ENCODE data around the gene MUC4. TPM values are rescaled to one million over a fixed set of nuclear protein-coding genes. Genes with fewer than 3 reads are reported as not detected.

Gene MUC4
- polyA plus RNA-seq, 1 of the 3 experiments (the other 2 are of a cell fraction) = 0.07 TPM

DNA sequence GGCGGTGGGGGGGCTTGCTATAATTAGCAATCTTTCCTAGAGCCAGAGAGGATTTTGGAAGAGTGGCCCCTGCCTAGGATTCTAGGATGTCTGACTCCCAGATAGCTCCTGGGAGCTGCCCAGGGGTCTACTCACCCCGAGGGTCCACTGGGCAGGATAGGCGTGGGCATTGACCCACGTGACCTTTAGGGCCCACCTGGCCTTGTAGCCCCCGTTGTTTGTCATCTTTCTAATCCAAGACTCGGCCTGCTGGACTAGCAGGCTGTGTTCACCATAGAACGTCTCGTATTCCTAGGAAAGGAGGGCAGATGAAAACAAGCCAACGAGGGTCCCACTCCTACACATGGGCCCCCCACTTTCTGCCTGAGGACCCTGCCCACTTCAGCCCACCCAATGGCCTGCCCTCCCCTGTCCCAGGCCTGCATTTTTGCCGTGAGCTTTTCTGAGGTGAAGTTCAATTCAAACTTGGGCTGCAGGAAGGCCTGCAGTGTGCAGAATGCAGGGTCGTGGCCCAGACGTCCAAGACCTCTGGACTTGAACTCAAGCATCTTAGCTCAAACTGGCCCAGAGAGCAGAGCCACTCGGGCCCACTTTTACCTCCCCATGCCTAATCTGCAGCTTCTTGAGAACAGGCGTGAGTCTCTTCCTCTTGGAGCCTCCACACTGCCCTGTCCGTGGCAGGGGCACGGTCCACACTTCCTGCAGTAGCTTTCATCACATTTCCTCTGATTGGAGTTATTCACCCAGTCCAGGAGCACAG is 41.5 kb downstream of the MUC4 start (continued):
- TF ChIP-seq, protein P1, sequence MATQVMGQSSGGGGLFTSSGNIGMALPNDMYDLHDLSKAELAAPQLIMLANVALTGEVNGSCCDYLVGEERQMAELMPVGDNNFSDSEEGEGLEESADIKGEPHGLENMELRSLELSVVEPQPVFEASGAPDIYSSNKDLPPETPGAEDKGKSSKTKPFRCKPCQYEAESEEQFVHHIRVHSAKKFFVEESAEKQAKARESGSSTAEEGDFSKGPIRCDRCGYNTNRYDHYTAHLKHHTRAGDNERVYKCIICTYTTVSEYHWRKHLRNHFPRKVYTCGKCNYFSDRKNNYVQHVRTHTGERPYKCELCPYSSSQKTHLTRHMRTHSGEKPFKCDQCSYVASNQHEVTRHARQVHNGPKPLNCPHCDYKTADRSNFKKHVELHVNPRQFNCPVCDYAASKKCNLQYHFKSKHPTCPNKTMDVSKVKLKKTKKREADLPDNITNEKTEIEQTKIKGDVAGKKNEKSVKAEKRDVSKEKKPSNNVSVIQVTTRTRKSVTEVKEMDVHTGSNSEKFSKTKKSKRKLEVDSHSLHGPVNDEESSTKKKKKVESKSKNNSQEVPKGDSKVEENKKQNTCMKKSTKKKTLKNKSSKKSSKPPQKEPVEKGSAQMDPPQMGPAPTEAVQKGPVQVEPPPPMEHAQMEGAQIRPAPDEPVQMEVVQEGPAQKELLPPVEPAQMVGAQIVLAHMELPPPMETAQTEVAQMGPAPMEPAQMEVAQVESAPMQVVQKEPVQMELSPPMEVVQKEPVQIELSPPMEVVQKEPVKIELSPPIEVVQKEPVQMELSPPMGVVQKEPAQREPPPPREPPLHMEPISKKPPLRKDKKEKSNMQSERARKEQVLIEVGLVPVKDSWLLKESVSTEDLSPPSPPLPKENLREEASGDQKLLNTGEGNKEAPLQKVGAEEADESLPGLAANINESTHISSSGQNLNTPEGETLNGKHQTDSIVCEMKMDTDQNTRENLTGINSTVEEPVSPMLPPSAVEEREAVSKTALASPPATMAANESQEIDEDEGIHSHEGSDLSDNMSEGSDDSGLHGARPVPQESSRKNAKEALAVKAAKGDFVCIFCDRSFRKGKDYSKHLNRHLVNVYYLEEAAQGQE (IDR thresholded peaks at IDR 0.05; ENCODE audit: low read depth, low read length) = no peak

DNA sequence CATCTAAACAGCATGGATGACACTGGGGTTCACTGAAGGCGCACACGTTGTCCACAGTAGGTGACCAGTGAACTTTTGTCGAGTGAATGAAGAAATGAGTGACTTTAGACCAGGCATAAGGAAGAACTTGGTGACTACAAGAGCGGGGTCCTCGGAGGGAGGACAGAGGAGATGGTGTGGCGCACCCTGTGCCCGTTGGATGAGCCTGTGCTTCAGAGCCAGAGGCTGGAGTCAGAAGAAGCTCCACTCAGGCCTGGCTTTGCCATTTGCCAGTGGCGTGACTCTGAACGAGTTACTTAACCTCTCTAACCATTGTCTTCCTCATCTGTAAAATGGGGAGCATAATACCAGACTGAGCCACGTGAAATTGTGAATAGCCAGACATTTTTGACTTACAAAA is 42.2 kb downstream of the MUC4 start:
- Histone ChIP-seq H3K36me3 (replicated peaks in 1 of 2; ENCODE audit: control insufficient read depth in 1 of 2, insufficient read depth in 2 of 2, low read length in 1 of 2) (no peaks in the 10 kb centered on the region), H2AFZ (ENCODE audit: low read depth) (no peak overlapping the region), H3K4me3 (ENCODE audit: low read depth in 2 of 2, low read length in 1 of 2) (no peak overlapping the region), H3K27ac (ENCODE audit: low read depth in 2 of 2, low read length in 1 of 2) (no peak overlapping the region), H3F3A (replicated peaks; ENCODE audit: insufficient read depth) (no peaks in the 10 kb centered on the region), H3K4me2 (no peak overlapping the region), H3K9me2 (no peaks in the 10 kb centered on the region), H3K9ac (no peak overlapping the region), H3K9me3 (no peaks in the 10 kb centered on the region), H3K4me1 (ENCODE audit: control insufficient read depth in 1 of 2, insufficient read depth in 2 of 2, low read depth in 1 of 2, low read length in 1 of 2) (no peaks in the 10 kb centered on the region), H3K79me2 (ENCODE audit: insufficient read depth) (no peaks in the 10 kb centered on the region), H4K20me1 (ENCODE audit: insufficient read depth) (no peaks in the 10 kb centered on the region), H3K27me3 (ENCODE audit: insufficient read depth) (no peaks in the 10 kb centered on the region)
- CTCF ChIA-PET = interaction anchor here (1.3 kb wide), 1 partner anchor 81 kb away, joined by 4 read pairs; no protein-coding TSS in a partner anchor
- POLR2A ChIA-PET = no interaction called here
- WGBS (ENCODE audit: low lambda C conversion rate) = 68% methylated on average over 9 of the region's 10 CpGs
- no peak for DNase-seq
- TF ChIP-seq, protein P2, sequence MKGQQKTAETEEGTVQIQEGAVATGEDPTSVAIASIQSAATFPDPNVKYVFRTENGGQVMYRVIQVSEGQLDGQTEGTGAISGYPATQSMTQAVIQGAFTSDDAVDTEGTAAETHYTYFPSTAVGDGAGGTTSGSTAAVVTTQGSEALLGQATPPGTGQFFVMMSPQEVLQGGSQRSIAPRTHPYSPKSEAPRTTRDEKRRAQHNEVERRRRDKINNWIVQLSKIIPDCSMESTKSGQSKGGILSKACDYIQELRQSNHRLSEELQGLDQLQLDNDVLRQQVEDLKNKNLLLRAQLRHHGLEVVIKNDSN (IDR thresholded peaks at IDR 0.05; ENCODE audit: borderline replicate concordance, low read depth) = no peak
- TF ChIP-seq, protein P3, sequence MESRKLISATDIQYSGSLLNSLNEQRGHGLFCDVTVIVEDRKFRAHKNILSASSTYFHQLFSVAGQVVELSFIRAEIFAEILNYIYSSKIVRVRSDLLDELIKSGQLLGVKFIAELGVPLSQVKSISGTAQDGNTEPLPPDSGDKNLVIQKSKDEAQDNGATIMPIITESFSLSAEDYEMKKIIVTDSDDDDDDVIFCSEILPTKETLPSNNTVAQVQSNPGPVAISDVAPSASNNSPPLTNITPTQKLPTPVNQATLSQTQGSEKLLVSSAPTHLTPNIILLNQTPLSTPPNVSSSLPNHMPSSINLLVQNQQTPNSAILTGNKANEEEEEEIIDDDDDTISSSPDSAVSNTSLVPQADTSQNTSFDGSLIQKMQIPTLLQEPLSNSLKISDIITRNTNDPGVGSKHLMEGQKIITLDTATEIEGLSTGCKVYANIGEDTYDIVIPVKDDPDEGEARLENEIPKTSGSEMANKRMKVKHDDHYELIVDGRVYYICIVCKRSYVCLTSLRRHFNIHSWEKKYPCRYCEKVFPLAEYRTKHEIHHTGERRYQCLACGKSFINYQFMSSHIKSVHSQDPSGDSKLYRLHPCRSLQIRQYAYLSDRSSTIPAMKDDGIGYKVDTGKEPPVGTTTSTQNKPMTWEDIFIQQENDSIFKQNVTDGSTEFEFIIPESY (IDR thresholded peaks at IDR 0.05; ENCODE audit: borderline replicate concordance, low read depth) = no peak
- TF ChIP-seq ELF1 (IDR thresholded peaks at IDR 0.05) = no peak
- TF ChIP-seq GATA2 (CRISPR knock-in tag; IDR thresholded peaks at IDR 0.05) = no peak
- TF ChIP-seq, protein P4, sequence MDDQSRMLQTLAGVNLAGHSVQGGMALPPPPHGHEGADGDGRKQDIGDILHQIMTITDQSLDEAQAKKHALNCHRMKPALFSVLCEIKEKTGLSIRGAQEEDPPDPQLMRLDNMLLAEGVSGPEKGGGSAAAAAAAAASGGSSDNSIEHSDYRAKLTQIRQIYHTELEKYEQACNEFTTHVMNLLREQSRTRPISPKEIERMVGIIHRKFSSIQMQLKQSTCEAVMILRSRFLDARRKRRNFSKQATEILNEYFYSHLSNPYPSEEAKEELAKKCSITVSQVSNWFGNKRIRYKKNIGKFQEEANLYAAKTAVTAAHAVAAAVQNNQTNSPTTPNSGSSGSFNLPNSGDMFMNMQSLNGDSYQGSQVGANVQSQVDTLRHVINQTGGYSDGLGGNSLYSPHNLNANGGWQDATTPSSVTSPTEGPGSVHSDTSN (IDR thresholded peaks at IDR 0.05) = no peak
